Upper lobe of right lung (tissue), 1 donor: ENCODE results near the gene VAV3. TPM values are rescaled to one million over a fixed set of nuclear protein-coding genes. Genes with fewer than 3 reads are reported as not detected.
A peak's percentile ranks its signal among the peaks of the same experiment; 100 is the strongest.

ENCODE experiments used
- ATAC-seq: fragments of 200-7000 bp; cut with Tn5 transposase; one replicate; pipeline ENCODE4 v1.9.1; 2020; ENCODE audit warnings: mild to moderate bottlenecking, moderate library complexity
- DNase-seq: peaks from one replicate; pipeline ENCODE4 v3.0.0-alpha.2; 2020
- H3K27ac ChIP-seq: fragments of 200-600 bp; one replicate; pipeline ENCODE4 v1.8.0; 2022
- H3K27me3 ChIP-seq: fragments of 200-600 bp; one replicate; pipeline ENCODE4 v1.8.0; 2022; ENCODE audit warnings: mild to moderate bottlenecking
- H3K36me3 ChIP-seq: fragments of 200-600 bp; one replicate; pipeline ENCODE4 v1.8.0; 2022
- H3K4me1 ChIP-seq: fragments of 200-600 bp; one replicate; pipeline ENCODE4 v1.8.0; 2022
- H3K4me3 ChIP-seq: fragments of 200-600 bp; one replicate; pipeline ENCODE4 v1.8.0; 2022; ENCODE audit warnings: mild to moderate bottlenecking
- H3K9me3 ChIP-seq: fragments of 200-600 bp; one replicate; pipeline ENCODE4 v1.8.0; 2022
- intact Hi-C: fragments of 100-400 bp; cut with DNase I; formaldehyde crosslinking; loops from one replicate; pipeline ENCODE4 v1.11.0; 2022
- total RNA-seq: library from RNA; stranded (reverse); fragmentation: NEBNext Ultra II Directional; extraction: Animal tissue kit (Norgen Biotek cat#: 25700); gene quantifications from one replicate; pipeline ENCODE4 v1.2.1, GENCODE V29; 2021
- TF ChIP-seq, protein P1 (sequence below): fragments of 200-600 bp; IDR thresholded peaks from one replicate; pipeline ENCODE4 v1.8.0; 2022; ENCODE audit warnings: antibody characterized with exemption
- donor health status: DM: no; HTN: yes; CAD: no; lungs with severe emphysema.

Gene VAV3
- total RNA-seq, 1 donor from 2014 or later, result 8.5 TPM

- Histone ChIP-seq H3K4me1 (peaks cover 15% of the 10 kb centered on the region), H3K36me3 (no peaks in the 10 kb centered on the region), H3K27me3 (no peaks in the 10 kb centered on the region), H3K9me3 (no peaks in the 10 kb centered on the region), H3K27ac (no peak overlapping the region), H3K4me3 (no peak overlapping the region)
- intact Hi-C loops, result no loop called here
- ATAC-seq, result no peak
- TF ChIP-seq, protein P1, sequence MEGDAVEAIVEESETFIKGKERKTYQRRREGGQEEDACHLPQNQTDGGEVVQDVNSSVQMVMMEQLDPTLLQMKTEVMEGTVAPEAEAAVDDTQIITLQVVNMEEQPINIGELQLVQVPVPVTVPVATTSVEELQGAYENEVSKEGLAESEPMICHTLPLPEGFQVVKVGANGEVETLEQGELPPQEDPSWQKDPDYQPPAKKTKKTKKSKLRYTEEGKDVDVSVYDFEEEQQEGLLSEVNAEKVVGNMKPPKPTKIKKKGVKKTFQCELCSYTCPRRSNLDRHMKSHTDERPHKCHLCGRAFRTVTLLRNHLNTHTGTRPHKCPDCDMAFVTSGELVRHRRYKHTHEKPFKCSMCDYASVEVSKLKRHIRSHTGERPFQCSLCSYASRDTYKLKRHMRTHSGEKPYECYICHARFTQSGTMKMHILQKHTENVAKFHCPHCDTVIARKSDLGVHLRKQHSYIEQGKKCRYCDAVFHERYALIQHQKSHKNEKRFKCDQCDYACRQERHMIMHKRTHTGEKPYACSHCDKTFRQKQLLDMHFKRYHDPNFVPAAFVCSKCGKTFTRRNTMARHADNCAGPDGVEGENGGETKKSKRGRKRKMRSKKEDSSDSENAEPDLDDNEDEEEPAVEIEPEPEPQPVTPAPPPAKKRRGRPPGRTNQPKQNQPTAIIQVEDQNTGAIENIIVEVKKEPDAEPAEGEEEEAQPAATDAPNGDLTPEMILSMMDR, result no peak
- DNase-seq, result no peak
Measured at GRCh38 chr1:107874221-107874620, 90.8 kb downstream of the VAV3 start.

GRCh38 chr1:107871687-107872395, 93.1 kb downstream of the VAV3 start:
- Histone ChIP-seq H3K36me3 (no peaks in the 10 kb centered on the region), H3K9me3 (no peaks in the 10 kb centered on the region), H3K27me3 (no peaks in the 10 kb centered on the region), H3K4me3 (no peak overlapping the region), H3K27ac (no peak overlapping the region), H3K4me1 (peaks cover 5% of the 10 kb centered on the region)
- intact Hi-C loops, result no loop called here
- TF ChIP-seq, protein P1, result no peak
- peak; percentile 43 for ATAC-seq
- no peak for DNase-seq

DNA sequence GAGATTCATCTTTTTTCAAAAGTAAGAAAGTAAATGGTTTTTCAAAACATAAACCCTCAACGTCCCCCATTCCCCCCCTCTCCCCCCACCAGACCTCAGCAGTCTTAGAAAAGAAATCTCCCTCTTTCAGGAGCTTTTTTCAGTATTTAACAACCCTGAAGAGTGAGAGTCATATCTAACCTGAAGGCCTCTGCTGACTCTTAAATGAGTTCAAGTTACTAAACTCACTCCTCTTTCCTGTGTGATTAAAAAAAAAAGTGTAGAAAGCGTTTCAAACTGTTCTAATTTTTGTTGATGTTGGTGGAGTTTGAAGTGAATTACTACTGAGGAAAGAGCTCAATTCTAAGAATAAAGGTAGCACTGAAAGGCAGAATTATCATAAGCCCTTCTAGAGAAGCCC, 93.7 kb downstream of the VAV3 start:
- intact Hi-C loops, result no loop called here
- ATAC-seq (no peak), DNase-seq (no peak)
- H3K27me3 ChIP-seq, result no peaks in the 10 kb centered on the region
- no peaks in the 10 kb centered on the region for H3K36me3 ChIP-seq
- no peak overlapping the region for H3K4me3 ChIP-seq
- no peak overlapping the region for H3K27ac ChIP-seq
- TF ChIP-seq, protein P1, result no peak
- H3K9me3 ChIP-seq, result no peaks in the 10 kb centered on the region
- no peaks in the 10 kb centered on the region for H3K4me1 ChIP-seq

DNA sequence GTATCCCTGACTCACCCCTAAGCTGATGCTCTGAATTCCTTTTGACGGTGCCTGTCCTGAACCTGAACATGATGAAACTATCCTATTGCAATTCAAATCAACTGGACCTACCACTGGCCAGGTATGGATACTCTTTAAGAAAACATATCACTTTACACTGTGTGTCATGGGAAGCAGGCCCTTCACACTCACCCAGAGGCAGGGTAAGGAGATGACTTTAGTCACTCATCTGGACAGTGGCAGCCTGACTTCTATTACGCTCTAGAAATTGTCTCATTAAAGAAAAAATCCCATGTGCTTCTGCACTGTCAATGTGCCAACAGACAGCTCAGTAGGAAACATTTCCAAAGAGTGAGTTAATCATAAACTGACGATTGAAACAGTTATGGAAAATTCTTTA, 94.3 kb downstream of the VAV3 start:
- Histone ChIP-seq H3K27me3 (no peaks in the 10 kb centered on the region), H3K27ac (no peak overlapping the region), H3K36me3 (no peaks in the 10 kb centered on the region), H3K4me1 (no peaks in the 10 kb centered on the region), H3K9me3 (no peaks in the 10 kb centered on the region), H3K4me3 (no peak overlapping the region)
- TF ChIP-seq, protein P1, result no peak
- DNase-seq (no peak), ATAC-seq (no peak)
- intact Hi-C loops, result no loop called here

GRCh38 chr1:107867897-107868296, 97.1 kb downstream of the VAV3 start:
- no peak overlapping the region for H3K27ac ChIP-seq
- no peaks in the 10 kb centered on the region for H3K4me1 ChIP-seq
- no peak for DNase-seq
- H3K36me3 ChIP-seq, result no peaks in the 10 kb centered on the region
- TF ChIP-seq, protein P1, result no peak
- no peak for ATAC-seq
- H3K27me3 ChIP-seq, result no peaks in the 10 kb centered on the region
- H3K9me3 ChIP-seq, result no peaks in the 10 kb centered on the region
- intact Hi-C loops, result no loop called here
- no peak overlapping the region for H3K4me3 ChIP-seq

DNA sequence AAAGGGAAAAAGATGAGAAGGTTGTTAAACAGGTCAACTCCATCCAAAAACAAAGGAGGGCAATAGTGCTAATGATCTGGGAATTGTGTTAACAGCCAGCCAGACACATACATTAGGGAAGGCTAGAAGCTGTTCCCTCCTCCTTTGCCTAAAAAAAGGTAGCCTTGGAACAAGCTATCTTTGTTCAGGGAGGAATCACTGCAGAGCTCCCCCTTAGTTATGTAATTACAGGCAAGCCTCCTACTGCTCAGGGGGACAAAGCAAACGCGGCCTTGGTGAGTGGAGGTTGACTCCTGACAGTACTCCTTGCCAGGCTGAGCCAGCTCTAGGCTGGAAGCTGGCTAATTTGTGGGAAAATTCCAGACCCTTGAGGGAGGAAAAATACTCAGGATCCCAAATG, 97.6 kb downstream of the VAV3 start:
- H3K4me3 ChIP-seq, result no peak overlapping the region
- H3K9me3 ChIP-seq, result no peaks in the 10 kb centered on the region
- H3K27ac ChIP-seq, result no peak overlapping the region
- ATAC-seq, result no peak
- DNase-seq, result no peak
- no peaks in the 10 kb centered on the region for H3K27me3 ChIP-seq
- TF ChIP-seq, protein P1, result no peak
- H3K4me1 ChIP-seq, result no peaks in the 10 kb centered on the region
- intact Hi-C loops, result no loop called here
- no peaks in the 10 kb centered on the region for H3K36me3 ChIP-seq
